NCI-H69 (cell line): ENCODE results near the gene GLRX.

Experiments used
- DNase-seq: peaks from one replicate; lab custom pipeline; 2025; lab: John Stamatoyannopoulos, UW

The GLRX gene

GRCh38 chr5:95780597-95780996 is 41.9 kb downstream of the GLRX start:
- no peak for DNase-seq

DNA sequence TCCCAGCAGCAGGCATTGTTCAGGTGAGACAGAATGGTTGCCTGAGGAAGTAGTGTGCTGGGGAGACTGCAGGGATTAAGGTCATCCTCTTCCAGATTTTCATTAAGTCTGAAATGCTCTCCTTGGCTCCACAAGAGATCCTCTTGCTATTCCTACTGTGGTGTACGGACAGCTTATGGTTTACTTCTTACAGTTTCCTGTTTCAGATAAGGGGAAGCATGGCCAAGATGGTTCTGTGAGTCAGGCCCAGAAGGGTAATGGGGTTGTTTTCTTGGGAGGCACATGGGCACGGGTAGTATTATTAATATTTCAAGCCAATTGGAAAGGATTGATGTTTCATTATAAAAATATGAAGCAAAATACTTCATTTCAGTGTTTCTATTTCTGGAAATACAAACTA is 42.9 kb downstream of the GLRX start:
- DNase-seq: no peak

DNA sequence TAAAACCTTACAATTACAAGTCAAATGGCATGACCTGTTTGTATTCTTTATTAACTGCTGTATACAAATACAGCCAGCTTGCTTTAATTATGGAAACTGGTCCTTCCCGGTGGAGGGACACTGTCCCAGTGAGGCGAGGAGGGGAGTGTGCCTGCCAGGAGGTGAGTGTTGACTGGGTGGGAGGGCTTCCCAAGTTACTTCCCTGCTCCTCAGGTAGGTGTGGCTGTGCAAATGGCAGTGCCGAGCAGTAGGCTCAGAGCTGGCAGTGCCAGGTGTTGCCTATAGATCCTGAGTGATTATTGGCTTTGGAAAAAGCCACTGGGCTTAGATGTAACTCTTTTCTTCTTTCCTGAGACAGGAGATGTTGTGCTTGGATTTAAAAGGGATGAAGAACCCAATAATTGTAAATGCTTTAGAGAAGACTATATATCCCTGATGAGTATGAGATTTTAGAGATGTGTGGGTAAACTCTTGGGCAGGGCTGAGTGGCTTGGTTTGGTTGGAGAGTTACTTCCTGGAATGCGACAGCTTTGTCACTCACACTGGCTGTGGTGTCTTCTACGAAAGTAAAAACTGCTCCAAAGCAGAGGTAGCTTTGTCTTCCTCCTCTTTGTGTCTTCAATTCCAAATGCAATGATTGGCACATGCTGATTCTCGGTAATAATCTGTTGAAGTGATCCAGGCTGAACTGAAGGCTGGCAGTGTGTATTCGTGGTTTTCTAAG is 43.7 kb downstream of the GLRX start:
- DNase-seq: no peak

GRCh38 chr5:95777441-95777840 is 45.1 kb downstream of the GLRX start:
- DNase-seq: no peak

DNA sequence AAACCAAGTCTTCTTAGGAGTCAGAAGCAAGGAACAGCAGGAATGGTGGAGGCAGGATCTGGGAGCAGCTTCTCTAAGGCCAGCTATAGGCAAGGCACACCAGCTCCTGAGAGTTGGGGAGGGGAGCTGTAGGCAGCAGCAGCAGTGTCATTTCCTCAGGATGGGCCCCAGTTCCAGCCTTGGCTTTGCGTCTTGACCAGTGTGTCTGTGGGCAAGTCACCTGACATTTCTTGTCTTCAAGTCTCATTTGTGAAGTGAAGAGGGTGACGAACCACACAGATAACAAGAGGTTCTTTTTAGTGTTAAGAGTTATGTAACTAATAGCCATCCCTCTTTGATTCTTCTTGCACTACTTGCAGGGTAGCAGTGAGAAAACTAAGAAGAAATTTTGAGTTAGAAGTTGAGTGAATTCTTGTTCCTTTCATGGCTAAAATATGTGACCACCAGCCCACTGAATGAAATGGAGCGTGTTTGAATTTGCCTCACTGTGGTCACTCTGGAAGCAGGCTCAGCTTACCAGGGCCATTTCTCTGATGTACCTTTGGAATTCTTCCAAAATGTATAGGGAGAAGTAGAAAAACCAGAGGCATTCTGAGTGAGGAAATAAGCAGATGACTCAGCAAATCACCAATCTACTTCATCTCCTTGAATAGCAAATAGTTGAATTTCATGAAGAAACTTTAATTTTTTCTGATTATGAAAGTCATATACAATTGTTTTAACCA is 49.0 kb downstream of the GLRX start:
- DNase-seq: peak; percentile 28

DNA sequence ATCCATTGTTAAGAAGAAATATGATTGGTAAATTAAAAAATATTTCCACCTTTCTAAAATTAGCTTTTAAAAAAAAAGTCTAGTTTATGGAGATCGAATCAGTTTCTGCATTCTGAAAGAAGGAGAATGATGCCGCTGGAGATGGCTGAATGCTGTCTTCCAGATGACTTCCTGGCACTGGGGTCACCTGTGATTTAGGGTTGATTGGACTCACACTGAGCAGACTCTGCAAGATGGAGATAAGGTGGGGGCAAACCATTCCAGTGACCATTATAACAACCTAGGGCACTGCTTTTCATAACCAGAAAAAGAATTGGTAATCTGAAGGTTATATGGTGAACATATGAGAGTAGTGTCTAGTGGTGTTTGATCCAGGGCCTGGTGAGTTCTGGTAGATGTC is 50.6 kb downstream of the GLRX start:
- no peak for DNase-seq

DNA sequence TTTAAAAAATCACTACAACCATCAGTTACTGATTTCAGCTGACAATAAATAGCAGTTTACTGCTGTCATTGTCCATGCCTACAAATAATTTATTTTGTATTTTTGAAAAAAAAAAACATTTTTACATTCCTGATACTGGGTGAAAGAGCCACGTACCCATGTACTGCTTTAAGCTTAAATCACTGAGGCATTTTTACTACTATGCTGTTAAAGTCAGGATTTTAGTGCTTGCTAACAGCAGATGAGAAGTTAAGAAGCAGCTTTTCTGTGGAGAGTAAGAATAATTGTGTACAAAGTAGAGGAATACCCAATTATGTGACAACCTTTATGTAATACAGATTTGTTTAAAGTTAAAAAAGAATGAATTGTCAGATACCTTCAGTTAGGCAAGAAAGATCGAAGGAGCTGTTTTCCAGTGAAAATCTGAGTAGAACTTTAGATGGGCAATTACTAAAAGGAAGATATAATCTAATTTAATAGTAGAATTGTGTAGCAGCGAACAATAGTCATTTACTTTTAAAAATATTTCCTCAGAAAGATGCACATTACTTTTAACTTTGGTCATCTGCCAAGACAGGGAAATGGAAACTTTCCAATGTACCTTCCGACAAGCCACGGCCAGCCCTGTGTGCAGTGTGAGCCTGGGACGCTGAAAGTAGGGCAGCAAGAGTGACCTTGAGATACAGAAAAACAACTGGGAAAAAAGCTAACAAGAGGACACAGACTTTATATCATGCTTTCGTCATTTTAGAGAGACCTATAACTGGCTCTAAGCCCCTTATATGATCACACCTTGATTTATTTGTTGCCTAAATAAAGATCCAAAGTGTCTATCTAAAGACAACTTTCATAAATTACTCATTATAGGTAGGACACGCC is 51.5 kb downstream of the GLRX start:
- no peak for DNase-seq

DNA sequence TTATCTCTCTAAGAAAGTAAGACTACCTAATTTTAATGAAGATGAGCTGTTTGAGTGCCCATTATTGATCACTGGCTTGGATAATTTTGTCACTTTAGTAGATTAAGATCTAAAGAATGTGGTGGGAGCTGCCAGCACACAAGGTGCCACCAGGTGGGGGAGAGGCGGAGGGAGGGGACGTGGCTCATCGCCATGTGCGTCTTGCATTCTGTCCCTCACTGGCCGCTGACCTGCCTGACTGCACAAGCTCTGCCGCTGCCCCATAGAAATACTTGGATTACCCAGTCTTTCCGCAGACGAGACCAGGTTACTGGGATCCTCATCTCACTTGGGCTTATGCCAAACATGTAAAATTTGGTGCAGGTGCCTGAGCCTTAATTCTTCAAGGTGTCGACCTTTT is 53.8 kb downstream of the GLRX start:
- DNase-seq: no peak

DNA sequence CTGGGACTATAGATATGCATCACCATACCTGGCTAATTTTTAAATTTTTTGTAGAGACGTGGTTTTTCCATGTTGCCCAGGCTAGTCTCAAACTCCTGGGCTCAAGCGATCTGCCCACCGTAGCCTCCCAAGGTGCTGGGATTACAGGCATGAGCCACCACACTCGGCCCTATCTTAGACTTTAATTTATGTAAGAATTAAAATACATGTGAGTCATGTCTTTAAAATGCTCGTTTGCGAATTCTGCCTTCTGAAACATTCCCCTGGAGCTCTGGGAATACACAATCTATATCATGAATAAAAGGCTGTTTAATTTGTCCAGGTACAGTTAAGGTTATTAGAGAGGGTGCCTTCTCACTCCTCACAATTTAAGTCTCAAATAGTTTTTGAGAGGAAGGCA is 58.6 kb downstream of the GLRX start:
- no peak for DNase-seq
